HG03432 (cell line): ENCODE data around the gene EXOG.

Experiments
- ATAC-seq: cut with Tn5 transposase; IDR thresholded peaks from one replicate; pipeline ENCODE4 v1.9.1; 2021; ENCODE audit warnings: mild to moderate bottlenecking, moderate library complexity; ENCODE audit not compliant: unreplicated experiment

Gene EXOG

GRCh38 chr3:38507120-38507519 is 11.0 kb downstream of the EXOG start:
- peak; percentile 98 for ATAC-seq

- ATAC-seq = no peak
Observed at GRCh38 chr3:38509732-38510131, 13.6 kb downstream of the EXOG start.

- ATAC-seq = no peak
Observed at GRCh38 chr3:38510631-38511030, 14.5 kb downstream of the EXOG start.

GRCh38 chr3:38511546-38511945 is 15.4 kb downstream of the EXOG start:
- ATAC-seq = no peak

- ATAC-seq = no peak
Observed at GRCh38 chr3:38515367-38515766, 19.2 kb downstream of the EXOG start.

- no peak for ATAC-seq
Observed at GRCh38 chr3:38516669-38517068, 20.5 kb downstream of the EXOG start.

- no peak for ATAC-seq
Observed at GRCh38 chr3:38519000-38519399, 22.9 kb downstream of the EXOG start.

- ATAC-seq = no peak
Observed at GRCh38 chr3:38519651-38520050, 23.5 kb downstream of the EXOG start.

DNA sequence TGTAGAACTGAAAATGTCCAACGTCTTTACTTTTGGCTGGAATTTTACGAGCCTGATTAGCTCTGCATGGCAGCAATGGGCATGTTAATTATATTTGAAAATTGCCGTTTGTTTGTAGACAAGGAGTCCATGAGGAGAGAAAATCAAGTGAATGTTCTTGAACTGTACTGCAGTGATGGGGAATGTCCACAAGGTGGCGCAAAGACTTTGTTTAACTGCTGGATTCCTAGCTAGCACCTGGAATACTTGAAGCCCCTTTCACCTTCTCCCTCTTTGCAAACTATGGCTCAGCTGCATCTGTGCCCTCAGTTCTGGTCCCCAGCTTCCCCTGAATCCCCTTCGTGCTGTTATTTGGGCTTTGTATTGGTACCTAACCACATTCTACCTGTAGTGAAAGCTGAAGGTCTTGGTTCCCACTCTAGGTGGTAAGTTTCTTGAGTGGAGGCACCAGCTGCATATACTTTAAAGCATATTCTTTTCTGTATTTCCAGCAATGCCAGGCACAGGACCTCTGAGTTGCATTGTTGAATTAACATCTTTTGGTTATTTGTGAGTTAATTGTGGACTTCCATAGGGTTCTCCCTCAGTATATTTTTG is 25.3 kb downstream of the EXOG start:
- peak; percentile 46 for ATAC-seq

DNA sequence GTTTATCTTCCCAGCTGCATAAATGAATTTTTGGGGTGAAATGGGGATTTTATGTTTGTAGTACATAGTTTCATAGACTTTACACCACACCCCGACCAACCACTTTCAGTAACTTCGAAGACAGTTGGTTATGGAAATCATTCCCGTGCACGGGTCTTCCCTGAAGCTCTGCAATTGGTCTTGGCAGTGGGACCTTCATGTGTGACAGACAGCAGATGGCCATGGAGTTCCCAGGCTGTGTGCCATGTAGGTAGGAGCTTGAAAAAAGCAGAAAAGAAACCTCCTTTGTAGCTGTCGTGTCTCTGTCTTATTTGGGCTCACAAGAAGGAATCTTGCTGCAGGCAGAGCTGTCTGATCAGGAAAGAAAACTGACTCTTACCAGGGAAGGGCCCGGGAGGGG is 25.9 kb downstream of the EXOG start:
- ATAC-seq = no peak

- no peak for ATAC-seq
Observed at GRCh38 chr3:38524141-38524739, 28.1 kb downstream of the EXOG start.

DNA sequence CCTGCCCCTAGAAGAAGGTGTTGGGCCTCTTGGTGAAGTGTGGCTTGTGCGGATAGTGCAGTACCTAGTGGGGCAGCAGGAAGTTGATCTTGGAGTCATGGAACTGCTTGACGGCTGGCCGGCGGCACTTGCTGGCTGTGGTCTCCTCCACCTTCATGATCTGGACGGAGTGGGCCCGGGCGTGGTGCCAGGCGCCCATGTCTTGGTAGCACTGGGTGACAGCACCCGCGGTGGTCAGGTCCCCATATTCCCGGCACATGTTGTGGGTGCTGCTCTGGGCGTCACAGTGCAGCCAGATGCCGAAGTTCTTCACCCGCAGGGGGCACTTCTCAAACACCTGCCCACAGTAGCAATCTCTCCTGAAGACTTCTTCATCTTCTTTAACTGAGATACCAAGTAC is 30.7 kb downstream of the EXOG start:
- no peak for ATAC-seq

DNA sequence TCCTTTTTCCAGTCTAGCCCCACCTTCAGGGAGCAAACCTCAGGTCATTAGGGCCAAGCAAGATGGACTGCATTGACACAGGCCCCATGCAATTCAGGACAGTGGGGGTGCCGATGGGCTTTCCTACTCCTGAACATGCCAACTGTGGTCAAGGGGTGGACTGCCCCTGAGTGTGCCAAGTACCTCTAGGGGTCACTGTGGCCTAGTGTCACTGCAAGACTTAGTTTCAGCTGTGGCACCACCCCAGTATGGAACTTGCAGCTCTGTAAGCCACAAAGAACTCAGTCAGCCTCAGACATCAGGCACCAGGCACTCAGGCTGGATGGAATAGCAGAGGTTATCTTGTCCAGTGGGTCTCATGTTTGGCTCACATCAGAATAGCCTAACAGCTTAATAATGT is 32.3 kb downstream of the EXOG start:
- ATAC-seq = no peak

GRCh38 chr3:38532529-38532928 is 36.4 kb downstream of the EXOG start:
- ATAC-seq = no peak

DNA sequence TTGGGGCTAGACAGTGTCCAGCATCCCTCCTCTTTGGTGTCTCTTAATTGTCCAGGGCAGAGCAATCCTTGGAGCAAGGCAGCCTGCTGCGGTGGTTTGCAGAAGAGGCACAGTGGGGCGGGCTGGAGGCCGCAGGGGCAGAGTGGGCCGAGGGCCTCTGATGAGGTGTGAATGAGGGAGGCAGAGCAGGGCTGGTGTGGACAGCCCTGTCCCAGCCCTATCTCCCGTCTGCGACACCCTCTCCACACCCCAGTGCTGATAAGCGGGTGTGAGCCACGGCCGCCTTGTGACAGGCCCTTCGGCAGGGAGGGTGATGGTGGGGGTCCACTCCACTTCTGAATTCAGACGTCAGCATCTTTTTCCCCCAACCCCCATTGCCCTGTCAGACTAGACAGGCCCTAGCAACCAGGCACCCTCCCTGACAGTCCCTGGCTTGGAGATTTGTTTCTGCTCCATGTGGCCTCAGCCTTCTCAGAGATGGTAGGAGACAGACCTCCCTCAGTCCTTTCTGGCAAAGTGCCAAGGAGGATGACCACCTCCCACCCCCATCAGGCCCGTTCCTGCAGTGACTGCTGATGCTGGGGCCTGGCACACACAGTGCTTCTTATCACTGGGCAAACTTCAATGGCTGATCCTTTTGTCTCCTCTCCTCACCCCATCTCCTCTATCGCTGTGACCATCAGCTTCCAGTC is 37.3 kb downstream of the EXOG start:
- no peak for ATAC-seq

GRCh38 chr3:38534180-38534579 is 38.0 kb downstream of the EXOG start:
- no peak for ATAC-seq

DNA sequence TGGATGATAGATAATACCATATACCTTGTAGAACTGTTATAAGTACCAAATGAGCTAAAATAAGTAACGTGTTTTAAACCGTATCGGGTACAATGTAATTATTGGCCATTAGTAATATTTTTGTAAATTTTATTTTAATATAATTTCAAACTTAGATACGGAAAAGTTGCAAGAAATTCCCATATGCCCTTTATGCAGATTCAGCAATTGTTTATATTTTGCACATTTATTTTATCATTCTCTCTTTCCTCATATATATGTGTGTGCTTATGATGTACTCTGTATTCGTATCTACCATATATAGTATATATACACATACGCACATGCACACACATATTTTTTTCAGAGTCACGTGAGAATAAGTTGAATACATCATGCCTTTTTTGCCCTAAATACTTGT is 38.5 kb downstream of the EXOG start:
- ATAC-seq = no peak

- no peak for ATAC-seq
Observed at GRCh38 chr3:38536671-38537070, 40.5 kb downstream of the EXOG start.

GRCh38 chr3:38538773-38539353 is 42.7 kb downstream of the EXOG start:
- ATAC-seq = no peak

DNA sequence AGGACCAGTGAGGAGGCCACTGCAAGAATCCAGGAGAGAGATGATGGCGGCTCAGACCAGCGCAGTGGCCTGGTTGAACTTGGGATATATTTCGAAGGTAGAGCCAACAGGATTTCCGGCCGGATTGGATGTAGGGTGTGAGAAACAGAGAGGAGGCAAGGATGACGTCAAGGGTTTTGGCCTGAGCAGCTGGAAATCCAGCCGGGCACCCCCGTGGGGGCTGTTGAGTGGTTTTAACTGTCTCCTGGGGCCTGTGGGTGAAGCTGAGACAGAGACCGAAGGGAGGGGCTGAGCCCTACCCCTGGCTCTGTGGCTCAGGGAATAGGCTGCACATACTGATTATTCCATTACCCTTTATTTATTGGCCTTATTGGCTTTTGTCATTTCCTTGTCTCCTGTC is 45.7 kb downstream of the EXOG start:
- no peak for ATAC-seq

DNA sequence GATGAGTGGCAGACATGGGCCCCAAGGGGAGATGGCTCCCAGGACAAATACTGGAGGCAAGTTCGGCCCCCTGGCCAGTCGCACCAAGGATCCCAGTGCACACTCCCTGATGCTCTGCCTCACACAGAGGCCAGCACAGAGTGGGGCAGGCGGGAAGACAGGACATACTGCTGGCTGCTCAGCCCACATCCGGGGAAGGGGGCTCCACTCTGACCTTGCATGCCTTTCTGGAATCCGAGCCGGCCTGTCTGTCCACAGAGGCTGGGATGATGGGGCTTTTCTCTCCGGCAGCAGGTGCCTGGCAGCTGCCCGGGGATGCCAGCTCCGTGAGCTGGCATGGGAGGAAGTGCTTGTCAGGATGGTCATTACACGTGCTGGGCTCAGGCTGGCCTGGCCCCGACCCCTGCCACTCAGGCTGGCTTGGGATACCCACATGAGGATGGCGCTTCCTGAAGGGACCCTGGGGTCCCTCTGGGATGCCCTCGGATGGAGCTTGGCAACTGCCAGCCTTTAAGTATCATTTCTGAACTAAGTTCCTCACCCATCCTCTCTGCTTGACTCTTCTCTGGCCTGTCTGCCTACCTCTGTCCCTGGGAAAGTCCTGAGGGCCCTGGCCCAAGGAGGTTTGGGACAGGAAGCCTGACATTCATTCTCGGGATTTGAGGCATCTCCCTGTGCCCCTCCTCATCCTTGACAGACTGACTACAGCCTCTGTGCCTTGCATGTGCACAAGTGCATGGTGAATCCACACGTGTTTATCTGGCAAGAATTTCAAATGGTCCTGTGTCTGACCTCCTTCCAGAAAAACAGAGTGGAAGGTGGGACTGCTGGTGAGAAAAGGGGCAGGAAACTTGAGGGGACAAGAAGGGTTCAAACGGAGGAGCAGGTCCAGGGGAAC is 46.5 kb downstream of the EXOG start:
- no peak for ATAC-seq
